Measurements from ENCODE around the gene MBP. TPM values are rescaled to one million over a fixed set of nuclear protein-coding genes. Genes with fewer than 3 reads are reported as not detected.

Gene MBP
- total RNA-seq, 4 donors from 2014 or later = 18.1 to 58.8 (median 30.6) TPM

DNA sequence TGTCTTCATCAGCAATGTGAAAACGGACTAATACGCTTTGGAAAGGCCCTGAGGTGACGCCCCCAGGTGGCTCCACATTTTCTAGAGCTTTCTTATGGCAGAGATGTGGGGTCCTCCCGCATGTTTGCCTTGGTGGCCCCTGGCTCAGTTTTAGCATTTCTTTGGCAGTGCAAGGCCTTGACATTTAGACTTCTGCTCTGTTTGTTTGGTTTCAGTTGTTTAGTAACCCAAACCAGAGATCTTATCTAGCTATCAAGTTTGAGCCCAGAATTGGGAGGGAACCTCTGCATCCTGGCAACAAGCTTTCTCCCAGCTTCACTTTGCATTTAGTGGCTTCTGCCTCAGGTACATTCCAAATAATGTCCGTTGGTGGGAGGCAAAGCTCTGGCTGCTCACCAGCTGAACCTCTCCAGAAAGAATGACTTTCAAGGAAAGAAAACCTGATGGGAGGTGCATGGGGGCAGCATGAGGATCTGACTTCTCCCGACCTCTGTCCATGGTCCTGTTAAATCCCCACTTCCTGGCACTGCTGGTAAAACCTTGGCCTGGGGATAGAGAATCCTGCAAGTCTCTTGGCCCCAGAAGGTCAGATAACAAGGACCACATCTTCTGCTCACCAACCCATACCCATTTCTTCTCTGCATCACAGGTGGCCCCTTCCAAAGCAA lies 12.0 kb upstream of the MBP start:
- TF ChIP-seq, protein P1, sequence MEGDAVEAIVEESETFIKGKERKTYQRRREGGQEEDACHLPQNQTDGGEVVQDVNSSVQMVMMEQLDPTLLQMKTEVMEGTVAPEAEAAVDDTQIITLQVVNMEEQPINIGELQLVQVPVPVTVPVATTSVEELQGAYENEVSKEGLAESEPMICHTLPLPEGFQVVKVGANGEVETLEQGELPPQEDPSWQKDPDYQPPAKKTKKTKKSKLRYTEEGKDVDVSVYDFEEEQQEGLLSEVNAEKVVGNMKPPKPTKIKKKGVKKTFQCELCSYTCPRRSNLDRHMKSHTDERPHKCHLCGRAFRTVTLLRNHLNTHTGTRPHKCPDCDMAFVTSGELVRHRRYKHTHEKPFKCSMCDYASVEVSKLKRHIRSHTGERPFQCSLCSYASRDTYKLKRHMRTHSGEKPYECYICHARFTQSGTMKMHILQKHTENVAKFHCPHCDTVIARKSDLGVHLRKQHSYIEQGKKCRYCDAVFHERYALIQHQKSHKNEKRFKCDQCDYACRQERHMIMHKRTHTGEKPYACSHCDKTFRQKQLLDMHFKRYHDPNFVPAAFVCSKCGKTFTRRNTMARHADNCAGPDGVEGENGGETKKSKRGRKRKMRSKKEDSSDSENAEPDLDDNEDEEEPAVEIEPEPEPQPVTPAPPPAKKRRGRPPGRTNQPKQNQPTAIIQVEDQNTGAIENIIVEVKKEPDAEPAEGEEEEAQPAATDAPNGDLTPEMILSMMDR (IDR thresholded peaks at IDR 0.05; ENCODE audit: low read depth) = no peak

DNA sequence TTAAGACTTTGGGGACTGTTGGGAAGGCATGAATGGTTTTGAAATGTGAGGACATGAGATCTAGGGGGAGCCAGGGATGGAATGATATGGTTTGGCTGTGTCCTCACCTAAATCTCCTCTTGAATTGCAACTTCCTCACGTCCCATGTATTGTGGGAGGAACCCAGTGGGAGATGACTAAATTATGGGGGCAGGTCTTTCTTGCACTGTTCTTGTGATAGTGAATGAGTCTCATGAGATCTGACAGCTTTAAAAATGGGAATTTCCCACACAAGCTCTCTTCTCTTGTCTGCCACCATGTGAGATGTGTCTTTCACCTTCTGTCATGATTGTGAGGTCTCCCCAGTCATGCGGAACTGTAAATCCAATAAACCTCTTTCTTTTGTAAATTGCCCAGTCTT lies 11.5 kb upstream of the MBP start:
- TF ChIP-seq, protein P1 (IDR thresholded peaks at IDR 0.05; ENCODE audit: low read depth) = no peak

DNA sequence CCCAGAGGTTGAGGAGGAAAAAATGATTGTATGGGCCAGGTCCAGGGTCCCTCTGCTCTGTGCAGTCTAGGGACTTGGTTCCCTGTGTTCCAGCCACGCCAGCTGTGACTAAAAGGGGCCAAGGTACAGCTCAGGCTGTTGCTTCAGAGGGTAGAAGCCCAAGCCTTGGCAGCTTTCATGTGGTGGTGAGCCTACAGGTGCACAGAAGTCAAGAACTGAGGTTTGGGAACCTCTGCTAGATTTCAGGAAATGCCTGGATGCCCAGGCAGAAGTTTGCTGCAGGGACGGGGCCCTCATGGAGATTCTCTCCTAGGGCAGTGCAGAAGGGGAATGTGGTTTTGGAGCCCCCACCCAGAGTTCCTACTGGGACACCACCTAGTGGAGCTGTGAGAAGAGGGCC lies 10.6 kb upstream of the MBP start:
- TF ChIP-seq, protein P1 (IDR thresholded peaks at IDR 0.05; ENCODE audit: low read depth) = no peak

DNA sequence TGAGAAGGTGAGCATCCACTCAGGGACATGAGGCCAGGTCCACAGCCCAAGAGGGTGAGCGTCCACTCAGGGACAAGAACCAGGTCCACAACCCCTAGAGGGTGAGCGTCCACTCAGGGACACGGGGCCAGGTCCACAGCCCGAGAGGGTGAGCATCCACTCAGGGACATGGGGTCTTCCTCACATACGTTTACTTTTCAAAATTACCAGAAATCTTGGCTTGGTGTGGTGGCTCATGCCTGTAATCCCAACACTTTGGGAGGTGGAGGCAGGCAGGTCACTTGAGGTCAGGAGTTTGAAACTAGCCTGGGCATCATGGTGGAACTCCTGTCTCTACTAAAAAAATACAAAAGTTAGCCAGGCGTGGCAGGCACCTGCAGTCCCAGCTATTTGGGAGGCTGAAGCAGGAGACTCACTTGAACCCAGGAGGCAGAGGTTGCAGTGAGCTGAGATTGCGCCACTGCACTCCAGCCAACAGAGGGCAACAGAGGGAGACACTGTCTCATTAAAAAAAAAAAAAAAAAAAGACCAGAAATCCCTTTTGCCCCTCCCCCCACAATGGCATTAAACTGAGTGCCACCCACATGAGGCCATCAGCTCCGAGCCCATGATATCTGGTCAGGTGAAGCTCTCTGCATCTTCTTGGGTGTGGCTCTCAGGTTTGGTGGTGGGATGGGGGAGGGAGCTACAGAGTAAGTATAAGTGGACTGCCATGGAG lies 9.0 kb upstream of the MBP start:
- TF ChIP-seq, protein P1 (IDR thresholded peaks at IDR 0.05; ENCODE audit: low read depth) = no peak

DNA sequence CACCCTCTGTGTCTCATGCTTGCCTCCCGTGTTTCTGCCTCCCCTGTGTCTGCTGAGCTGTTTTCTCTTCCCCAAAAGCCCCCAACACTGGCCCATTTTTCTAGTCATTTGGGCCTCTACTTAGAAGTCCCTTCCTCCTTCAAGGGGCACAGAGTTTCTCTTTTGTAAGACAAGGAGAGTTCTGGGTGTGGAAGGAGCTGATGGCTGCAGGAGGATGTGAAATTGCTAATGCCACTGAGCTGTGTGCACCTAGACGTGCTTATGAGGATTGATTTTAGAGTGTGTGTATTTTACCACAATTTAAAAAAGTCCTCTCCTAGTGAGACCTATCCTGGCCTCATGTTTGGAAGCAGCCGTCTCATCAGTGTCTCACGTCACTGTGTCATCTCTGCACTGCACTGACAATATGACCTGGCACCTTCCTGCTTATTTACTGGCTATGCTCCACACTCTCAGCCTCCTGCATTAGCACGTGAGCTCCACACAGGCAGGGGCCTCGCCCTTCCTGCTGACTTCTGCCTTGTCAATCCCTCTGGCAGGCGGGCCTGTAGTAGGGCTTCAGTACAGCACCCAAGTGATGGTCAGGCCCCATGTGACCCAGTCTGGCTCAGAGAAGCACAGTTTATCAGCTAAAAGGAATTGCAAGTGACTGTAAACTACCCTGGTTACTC lies 8.0 kb upstream of the MBP start:
- TF ChIP-seq, protein P1 (IDR thresholded peaks at IDR 0.05; ENCODE audit: low read depth) = no peak

DNA sequence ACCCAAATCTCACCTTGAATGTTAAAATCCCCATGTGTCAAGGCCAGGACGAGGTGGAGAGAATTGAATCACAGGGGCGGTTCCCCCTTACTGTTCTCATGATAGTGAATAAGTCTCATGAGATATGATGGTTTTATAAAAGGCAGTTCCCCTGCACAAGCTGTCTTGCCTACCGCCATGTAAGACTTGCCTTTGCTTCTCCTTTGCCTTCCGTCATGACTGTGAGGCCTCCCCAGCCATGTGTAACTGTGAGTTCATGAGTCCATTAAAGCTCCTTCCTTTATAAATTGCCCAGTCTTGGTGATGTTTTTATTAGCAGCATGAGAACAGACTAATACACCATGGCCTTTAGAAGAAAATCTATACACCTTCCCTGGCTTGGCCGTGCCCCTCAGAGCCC lies 7.4 kb upstream of the MBP start:
- TF ChIP-seq, protein P1 (IDR thresholded peaks at IDR 0.05; ENCODE audit: low read depth) = no peak

DNA sequence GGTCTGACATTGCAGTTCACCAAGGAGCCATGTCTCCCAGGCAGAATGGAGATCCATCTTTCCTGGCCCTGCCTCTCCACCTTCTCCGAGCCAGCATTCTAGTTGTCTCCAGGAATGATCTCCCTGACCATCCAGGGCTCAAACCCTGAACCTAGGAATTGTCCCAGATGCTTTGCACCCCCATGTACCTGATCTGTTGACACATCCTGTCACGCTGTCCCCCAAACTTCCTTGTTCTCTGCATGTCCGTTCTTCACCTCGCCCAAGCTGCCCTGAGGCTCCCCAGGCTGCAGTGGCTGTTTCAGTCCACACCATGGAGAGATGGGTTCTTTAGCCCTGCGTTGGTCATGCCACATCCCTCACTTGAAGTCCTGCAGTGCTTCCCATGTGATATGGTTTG lies 7.0 kb upstream of the MBP start:
- TF ChIP-seq, protein P1 (IDR thresholded peaks at IDR 0.05; ENCODE audit: low read depth) = no peak
